ENCODE measurements around the gene CAP2.

CAP2 gene

DNA sequence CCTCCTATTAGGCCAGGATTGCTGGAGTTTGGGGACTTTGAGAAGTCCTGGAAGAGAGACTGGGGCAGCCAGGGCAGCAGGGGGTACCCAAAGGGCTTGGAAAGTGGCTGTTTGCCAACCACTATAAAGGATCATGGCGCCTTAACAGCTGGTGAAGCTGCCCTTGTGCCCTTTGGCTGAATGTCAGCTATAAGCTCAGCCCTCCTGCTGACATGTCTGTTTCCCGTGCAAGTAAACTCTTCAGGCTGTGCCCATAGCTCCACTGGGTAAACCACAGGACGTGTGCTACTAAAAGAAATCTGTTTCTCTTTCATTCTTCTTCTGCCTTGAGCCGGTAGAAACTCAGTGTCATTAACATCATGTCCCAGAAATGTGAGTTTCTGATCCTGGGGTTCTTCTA is 97.3 kb downstream of the CAP2 start:
- H3K27ac ChIP-seq (ENCODE audit: low read depth, low read length, poor library complexity, severe bottlenecking) = no peak overlapping the region

DNA sequence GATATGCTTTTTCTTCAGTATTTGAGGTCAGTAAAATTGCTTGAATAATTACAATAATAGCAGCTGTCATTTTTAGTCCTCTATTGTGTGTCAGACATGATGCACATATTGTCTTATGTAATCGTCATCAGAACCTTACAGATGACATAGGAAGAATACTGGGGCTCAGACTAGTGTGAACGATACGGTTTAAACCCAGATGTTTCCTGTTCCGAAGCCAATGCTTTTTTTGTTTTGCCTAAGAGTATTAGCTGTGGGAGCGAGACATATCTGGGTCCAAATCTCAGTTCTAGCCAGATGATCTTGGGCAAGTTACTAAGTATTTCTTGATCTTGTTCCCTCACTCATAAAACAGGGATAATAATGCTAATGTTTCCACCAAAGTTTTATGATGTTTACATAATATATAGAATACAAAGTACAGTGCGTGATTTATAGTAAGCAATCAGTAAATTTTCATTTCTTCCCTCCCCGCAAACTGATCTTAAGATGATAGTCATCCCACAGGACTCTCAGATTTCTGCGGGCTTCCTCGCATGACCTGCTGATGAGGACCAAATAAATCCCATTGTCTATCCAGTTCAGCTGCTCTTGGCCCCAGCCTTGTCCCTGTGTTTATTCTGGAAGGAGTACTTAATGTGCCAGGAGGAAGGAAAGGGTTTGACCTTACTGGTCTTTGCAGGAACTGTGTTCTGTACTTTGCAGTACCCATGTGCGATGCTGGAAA is 98.2 kb downstream of the CAP2 start:
- Histone ChIP-seq H3K79me2 (ENCODE audit: insufficient read depth, low read length) (no peaks in the 10 kb centered on the region), H3F3A (ENCODE audit: insufficient read depth, low read length) (no peaks in the 10 kb centered on the region), H3K4me3 (ENCODE audit: low read depth, low read length, poor library complexity, severe bottlenecking) (no peak overlapping the region), H3K27me3 (ENCODE audit: insufficient read depth, low read length) (no peaks in the 10 kb centered on the region), H3K36me3 (ENCODE audit: insufficient read depth, low read length) (no peaks in the 10 kb centered on the region), H2AFZ (ENCODE audit: low read length) (no peak overlapping the region), H3K9ac (ENCODE audit: low read length) (no peak overlapping the region), H3K9me3 (ENCODE audit: low read length) (no peaks in the 10 kb centered on the region), H3K4me2 (ENCODE audit: low read length) (no peak overlapping the region), H3K9me2 (ENCODE audit: low read depth, low read length) (no peaks in the 10 kb centered on the region), H3K4me1 (ENCODE audit: insufficient read depth, low read length, severe bottlenecking) (no peaks in the 10 kb centered on the region), H3K27ac (ENCODE audit: low read depth, low read length, poor library complexity, severe bottlenecking) (no peak overlapping the region), H4K20me1 (ENCODE audit: insufficient read depth, low read length) (no peaks in the 10 kb centered on the region)
- TF ChIP-seq, protein P1, sequence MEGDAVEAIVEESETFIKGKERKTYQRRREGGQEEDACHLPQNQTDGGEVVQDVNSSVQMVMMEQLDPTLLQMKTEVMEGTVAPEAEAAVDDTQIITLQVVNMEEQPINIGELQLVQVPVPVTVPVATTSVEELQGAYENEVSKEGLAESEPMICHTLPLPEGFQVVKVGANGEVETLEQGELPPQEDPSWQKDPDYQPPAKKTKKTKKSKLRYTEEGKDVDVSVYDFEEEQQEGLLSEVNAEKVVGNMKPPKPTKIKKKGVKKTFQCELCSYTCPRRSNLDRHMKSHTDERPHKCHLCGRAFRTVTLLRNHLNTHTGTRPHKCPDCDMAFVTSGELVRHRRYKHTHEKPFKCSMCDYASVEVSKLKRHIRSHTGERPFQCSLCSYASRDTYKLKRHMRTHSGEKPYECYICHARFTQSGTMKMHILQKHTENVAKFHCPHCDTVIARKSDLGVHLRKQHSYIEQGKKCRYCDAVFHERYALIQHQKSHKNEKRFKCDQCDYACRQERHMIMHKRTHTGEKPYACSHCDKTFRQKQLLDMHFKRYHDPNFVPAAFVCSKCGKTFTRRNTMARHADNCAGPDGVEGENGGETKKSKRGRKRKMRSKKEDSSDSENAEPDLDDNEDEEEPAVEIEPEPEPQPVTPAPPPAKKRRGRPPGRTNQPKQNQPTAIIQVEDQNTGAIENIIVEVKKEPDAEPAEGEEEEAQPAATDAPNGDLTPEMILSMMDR (IDR thresholded peaks at IDR 0.05; ENCODE audit: low read length) = no peak
- no peak for TF ChIP-seq EZH2 (IDR thresholded peaks at IDR 0.05; ENCODE audit: borderline replicate concordance, low read length)

More for the DNA sequence above, 97.3 kb downstream of the CAP2 start:
- Histone ChIP-seq H3K9me2 (ENCODE audit: low read depth, low read length) (no peaks in the 10 kb centered on the region), H3K27me3 (ENCODE audit: insufficient read depth, low read length) (no peaks in the 10 kb centered on the region), H3K9me3 (ENCODE audit: low read length) (no peaks in the 10 kb centered on the region), H3K36me3 (ENCODE audit: insufficient read depth, low read length) (no peaks in the 10 kb centered on the region), H3K4me1 (ENCODE audit: insufficient read depth, low read length, severe bottlenecking) (no peaks in the 10 kb centered on the region), H3F3A (ENCODE audit: insufficient read depth, low read length) (no peaks in the 10 kb centered on the region), H3K79me2 (ENCODE audit: insufficient read depth, low read length) (no peaks in the 10 kb centered on the region), H3K4me2 (ENCODE audit: low read length) (no peak overlapping the region), H4K20me1 (ENCODE audit: insufficient read depth, low read length) (no peaks in the 10 kb centered on the region), H3K4me3 (ENCODE audit: low read depth, low read length, poor library complexity, severe bottlenecking) (no peak overlapping the region), H3K9ac (ENCODE audit: low read length) (no peak overlapping the region), H2AFZ (ENCODE audit: low read length) (no peak overlapping the region)
- TF ChIP-seq, protein P1 (IDR thresholded peaks at IDR 0.05; ENCODE audit: low read length) = no peak
- no peak for TF ChIP-seq EZH2 (IDR thresholded peaks at IDR 0.05; ENCODE audit: borderline replicate concordance, low read length)

DNA sequence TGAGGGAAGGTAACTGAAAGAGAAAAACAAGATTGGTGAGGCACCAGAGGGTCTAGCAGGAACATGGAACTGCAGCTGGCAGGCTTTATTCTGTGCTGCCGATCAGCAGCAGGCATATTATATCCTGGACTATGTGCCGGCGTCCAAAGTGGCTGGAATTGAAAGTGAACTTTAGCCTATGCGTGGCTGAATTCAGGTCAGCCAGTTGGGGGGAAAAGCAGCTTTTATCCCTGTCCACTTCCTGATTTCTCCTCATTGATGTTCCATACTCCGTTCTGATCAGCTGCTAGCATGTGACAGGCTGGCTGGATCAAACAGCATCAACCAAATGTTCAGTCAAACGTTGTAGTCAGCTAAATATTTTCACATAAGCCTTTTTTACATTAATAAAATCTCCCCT is 99.0 kb downstream of the CAP2 start:
- no peaks in the 10 kb centered on the region for H3K4me1 ChIP-seq (ENCODE audit: insufficient read depth, low read length, severe bottlenecking)
- no peaks in the 10 kb centered on the region for H3K36me3 ChIP-seq (ENCODE audit: insufficient read depth, low read length)
- no peaks in the 10 kb centered on the region for H3F3A ChIP-seq (ENCODE audit: insufficient read depth, low read length)
- no peaks in the 10 kb centered on the region for H3K9me2 ChIP-seq (ENCODE audit: low read depth, low read length)
- no peak for TF ChIP-seq EZH2 (IDR thresholded peaks at IDR 0.05; ENCODE audit: borderline replicate concordance, low read length)
- TF ChIP-seq, protein P1 (IDR thresholded peaks at IDR 0.05; ENCODE audit: low read length) = no peak
- no peaks in the 10 kb centered on the region for H3K27me3 ChIP-seq (ENCODE audit: insufficient read depth, low read length)
- no peak overlapping the region for H3K4me3 ChIP-seq (ENCODE audit: low read depth, low read length, poor library complexity, severe bottlenecking)
- H3K27ac ChIP-seq (ENCODE audit: low read depth, low read length, poor library complexity, severe bottlenecking) = no peak overlapping the region
- no peaks in the 10 kb centered on the region for H3K9me3 ChIP-seq (ENCODE audit: low read length)
- no peak overlapping the region for H2AFZ ChIP-seq (ENCODE audit: low read length)
- no peak overlapping the region for H3K4me2 ChIP-seq (ENCODE audit: low read length)
- no peaks in the 10 kb centered on the region for H4K20me1 ChIP-seq (ENCODE audit: insufficient read depth, low read length)
- no peak overlapping the region for H3K9ac ChIP-seq (ENCODE audit: low read length)
- H3K79me2 ChIP-seq (ENCODE audit: insufficient read depth, low read length) = no peaks in the 10 kb centered on the region

Measured in OCI-LY1 (cell line).